Activated naive CD4-positive, alpha-beta T cell treated with anti-CD3 and anti-CD28 coated beads, Interleukin-2, amount 50 U/mL, for 16 hours (primary cell): ENCODE results near the gene UBE2G2.

Experiments used
- DNase-seq: peaks from one replicate; pipeline ENCODE4 v3.0.0-alpha.2; 2020

UBE2G2 gene

DNA sequence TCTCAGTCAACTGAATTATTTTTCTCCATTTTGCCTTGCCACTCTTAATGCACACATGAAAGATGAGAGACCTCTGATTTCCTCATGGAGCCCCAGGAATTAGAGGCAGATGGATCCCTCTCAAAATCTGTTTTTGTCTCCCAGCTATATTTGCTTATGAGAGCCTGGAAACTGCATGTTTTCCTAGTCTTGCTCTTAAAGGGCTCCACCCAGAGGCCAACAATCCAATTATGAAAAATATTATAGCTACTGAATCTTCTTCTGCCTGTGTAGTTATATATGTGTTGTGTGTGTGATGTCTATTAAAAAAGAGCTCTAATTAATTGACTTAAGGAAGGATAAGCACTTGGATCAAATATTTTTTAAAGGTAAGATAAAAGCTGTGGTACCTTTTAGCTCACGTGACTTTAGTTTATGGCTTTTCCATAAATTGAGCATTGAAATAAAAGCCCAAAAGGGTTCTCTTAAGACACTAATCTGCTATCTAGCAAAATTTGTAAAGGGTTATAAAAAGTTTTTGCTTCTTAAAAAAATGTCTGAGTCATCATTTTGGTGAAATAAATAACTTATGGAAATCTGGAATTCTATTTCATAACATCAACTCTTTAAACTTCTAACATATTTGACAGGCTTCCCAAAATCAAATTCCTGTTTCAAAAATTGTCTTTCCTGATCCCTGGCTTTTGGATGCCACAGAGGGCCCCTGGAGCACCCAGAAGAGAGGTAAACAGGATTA is 59.0 kb downstream of the UBE2G2 start:
- DNase-seq = no peak

DNA sequence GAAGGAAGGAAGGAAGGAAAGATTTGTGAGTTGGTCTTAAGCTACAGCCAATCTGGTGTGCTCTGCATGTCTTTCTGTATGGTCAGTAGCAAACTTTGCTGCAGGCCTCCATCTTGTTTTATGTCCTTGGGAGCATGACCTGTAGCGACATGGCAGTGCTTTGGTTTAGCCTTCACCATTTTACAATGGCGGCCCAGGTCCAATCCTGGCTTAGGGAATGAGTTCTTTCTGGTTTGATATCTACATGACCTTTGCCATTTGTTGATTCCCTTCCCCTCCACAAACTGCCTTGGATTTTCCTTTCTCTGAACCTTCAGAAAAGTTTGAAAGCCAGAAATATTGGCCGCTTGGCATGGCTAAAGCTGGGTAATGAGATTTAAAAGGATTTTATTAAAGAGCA is 59.7 kb downstream of the UBE2G2 start:
- no peak for DNase-seq

DNA sequence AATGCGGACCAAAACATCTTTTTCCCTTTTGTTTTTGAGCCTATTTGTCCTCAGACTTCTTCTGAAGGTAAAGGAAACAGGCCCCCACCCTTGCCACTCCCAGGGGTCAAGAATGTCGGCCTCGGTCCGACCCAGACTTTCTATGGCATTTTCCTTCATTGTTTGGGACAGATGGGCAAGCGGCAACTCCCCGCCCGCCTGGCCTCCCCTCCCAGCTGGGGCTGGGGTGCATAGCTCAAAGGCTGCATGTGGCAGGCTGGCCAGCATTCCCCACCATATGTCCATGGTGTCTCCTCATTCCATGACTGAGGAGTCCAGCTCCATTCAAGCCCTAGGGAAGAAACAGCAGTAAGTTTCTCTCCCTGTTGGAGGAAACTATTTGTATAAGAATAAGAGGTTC is 60.9 kb downstream of the UBE2G2 start:
- DNase-seq = no peak

DNA sequence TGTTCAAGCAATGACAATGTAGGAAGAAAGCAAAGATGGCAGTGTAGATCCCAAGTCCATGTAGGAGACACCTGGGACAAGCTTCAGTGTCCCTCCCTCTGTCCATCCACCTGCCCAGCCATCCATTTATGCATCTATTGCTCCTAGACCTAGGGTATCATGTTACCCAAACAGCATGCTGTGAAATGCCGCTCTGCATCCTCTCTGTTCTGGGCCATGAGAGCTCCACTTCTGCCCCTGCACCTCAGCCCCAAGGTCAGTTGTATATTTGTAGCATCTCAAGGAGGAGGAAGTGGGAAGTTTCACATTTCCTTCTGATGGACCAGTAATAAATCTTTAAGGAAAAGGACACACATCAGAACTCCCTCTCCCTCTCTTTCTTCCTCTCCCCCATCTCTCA is 62.3 kb downstream of the UBE2G2 start:
- DNase-seq = no peak

DNA sequence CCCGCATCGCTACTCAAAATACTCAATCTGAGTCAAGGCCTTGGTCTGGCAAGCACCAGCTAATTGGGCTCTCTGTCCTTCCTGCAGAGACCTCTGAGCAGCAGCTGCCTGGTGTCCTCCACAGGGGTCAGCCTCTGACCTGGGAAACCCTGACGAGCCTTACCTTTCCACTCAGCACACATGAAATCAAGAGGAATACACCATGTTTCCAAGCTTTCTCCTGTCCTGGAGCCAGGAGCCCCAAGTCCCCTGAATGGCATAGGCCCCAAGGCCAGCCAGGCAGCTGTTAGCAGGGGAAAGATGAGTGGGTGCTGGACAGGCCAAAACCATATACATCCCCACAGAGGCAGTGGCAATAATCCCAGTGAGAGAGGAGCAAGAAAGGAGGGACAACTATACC is 63.0 kb downstream of the UBE2G2 start:
- DNase-seq = no peak

DNA sequence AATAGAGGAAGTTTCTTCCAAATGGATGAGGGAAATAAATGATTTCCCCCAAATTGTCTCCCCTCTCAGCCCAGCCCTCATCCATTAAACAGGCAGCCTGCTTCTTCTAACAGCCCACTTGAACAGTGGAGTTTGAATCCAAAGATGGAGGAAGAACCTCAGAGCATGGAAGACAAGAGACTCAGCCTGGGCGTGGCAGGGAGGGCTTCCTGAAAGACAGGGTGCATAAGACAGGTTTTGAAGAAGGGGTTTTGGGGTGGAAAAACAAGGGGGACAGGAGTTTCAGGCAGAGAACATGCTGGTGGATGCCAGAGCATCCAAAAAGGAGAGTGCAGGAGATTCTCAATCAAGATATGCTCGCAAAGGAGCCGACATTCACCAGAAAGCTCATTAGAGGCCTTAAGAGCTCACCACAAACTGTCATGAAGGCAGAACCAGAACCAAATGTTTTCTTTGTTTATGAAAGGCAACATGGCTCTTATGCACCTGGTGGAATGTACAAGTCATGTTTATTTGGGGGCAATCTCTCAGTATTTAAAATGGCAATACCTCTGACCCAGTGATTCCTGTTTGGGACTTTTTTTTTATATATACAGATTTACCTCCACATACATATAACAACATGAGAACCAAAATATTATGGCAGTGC is 63.8 kb downstream of the UBE2G2 start:
- DNase-seq = no peak

DNA sequence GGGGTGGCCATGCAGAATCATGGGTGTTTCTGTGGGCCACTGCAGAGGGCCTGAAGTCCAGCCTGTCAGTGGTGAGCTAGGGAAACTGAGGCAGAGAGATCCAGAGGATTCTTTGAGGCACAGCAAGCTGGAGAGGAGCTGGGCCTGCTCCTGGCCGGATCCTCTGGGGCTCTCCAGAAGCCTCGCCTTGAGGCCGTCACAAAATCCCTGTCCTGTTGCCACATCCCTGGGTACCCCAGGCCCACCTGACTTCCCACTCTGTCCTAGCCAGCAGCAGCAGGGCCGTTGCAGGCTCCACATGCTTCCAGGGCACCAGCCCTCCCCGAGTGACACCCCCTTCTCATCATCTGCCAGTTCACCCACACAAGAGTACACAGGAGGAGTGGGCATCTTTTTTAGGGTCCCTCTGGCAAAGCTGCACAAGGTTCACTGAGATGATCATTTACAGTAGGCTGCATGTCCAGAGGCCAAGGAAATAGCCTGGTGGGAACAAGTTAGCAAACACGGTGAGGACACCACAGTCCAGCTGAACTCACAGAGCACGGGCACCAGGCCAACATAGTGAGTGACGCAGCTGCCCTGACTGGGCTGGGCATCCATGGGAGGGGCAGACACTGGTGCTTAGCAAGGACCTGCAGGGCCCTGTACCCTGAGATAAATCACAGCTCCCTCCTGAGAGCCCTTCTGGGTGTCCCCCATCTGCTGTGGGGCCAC is 65.2 kb downstream of the UBE2G2 start:
- DNase-seq = no peak

DNA sequence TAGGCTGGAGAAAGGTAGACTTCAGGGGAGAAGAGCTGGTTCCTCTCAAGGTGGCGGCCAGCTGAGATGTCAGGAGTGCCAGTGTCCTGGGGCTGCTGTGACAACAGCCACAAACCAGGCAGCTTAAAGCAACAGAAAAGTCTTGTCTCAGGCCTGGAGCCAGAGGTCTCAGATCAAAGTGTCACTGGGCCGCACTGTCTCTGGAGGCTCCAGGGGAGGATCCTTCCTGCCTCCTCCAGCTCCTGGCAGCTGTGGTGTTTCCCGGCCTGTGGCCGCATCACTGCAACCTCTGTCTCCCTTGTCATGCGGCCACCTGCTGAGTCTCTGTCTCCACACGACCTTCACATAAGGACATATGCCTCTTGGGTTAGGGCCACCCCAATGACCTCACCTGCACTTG is 65.8 kb downstream of the UBE2G2 start:
- DNase-seq = no peak

DNA sequence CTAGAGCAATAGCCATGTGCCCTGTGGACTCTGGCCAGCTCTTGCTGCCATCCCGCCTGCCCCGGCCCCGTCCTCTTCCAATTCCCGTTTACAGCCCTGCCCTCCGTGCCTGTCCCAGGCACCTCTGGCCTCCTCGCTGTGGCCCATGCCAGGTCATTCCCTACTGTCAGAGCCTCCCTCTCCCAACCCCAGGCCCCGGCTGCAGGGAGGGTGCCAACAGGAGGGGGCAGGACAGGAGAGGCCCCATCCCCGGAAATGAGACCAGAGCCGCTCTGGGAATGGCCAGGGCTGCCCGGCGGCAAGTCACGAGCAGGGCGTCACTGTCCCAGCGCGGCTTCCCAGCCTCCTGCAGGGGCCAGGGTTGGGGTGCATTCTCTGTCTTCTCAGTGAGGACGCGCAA is 66.8 kb downstream of the UBE2G2 start:
- DNase-seq = no peak

DNA sequence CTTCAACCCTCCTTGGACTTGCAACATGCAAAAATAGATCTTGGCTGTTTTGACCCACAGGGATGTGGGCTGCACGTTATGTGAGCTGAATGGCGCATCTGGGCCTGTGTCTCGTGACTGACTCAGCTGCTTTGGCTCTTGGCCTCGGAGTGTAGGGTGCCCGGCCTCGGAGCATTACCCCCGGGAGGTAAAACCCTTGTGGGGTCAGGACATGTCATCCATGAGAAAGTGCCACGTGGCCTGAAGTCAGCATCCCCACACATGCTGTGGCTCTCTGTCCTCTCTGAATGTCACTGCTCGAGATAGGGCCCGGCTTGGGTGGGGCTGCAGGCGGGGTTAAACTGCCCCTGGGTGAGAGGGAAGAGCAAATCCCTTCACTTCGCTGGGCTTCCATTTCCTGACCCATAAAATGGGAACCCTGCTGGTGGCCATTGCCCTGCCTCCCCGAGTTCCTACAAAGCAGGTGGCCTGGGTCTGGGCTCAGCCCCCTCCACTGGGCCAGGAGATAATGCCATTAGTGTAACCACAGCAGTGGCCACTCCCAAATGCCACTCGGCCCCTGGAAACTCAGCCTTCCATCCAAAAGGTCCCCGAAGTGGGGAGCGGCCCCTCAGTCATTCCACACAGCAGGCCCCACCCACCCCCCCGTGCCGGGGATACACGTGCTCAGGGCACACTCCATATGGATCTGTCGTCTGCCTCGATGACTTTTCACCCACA is 67.4 kb downstream of the UBE2G2 start:
- no peak for DNase-seq

DNA sequence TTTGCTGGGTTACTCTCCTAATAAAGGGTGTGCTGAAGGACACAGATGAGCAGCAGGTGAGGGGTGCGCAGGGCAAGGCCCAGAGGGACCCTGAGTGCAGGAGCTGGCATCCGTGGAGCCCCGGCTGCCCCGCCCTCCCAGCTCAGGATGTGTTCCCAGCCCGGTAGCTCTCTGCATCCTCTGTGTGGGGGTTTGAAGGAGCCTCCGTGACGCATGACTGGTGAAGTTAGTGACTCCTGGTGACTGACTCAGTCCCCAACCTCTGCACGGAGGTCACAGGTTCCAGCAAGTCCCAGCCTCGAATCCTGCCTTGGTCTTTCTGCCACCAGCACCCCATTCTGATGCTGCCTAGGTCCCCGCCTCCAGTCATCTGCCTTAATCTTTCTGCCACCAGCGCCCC is 68.7 kb downstream of the UBE2G2 start:
- DNase-seq = no peak

DNA sequence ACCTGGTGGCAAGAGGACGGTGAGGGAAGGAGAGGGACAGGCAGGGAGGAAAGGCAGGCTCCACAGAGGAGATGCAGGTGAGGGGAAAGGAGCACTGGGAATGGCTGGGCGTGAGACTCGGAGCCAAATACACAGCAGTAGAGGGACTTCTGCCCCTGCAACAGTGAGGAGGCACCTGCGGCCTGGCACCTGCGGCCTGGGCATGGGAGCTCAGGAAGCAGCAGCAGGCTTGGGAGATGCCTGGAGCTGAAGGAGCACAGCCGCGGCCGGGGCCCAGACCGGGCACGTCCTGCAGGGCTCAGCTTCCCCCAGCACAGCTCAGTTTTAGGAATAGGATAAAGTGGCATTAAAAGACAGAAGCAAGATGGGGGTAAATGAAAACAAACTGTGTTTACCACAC is 69.4 kb downstream of the UBE2G2 start:
- no peak for DNase-seq

DNA sequence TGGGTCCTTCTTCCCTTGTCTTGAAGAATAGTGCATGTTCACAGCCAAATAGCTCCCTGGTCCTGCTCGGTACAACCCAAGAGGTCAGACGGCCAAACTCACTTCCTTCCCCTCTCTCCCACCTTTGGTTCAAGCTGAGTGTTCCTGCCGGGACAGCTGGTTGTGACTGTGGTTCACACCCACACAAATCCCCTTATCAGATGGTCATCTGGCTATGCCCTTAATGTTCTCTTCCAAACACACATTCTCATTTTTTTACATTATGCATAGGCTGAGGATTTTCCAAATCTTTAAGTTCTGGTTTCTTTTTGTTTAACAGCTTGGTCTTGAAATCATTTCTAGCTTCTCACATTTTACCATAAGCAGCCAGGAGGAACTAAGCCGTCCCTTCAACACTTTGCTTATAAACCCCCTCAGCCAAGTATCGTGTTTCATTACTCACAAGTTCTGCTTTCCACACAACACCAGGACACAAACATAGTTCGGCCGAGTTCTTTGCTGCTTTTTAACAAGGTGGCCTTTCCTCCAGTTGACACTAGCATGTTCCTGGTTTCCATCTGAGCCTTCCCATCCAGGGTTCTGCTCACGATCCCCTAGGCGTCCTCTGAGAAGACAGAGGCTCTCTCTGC is 70.6 kb downstream of the UBE2G2 start:
- DNase-seq = no peak

DNA sequence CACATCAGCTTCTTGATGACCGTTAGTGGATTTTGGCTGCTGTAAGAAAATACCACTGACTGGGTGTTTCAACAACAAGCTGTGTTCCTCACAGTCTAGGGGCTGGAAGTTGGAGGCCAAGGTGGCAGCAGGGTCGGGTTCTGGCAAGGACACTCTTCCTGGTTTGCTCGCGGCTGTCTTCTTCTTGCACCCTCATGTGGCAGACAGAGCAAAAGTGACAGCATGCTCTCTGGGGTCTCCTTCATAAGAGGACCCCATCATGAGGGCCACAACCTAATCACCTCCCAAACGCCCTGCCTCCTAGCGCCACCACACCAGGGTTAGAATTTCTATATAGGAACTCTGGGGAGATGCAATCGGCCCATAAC is 71.6 kb downstream of the UBE2G2 start:
- DNase-seq = no peak

DNA sequence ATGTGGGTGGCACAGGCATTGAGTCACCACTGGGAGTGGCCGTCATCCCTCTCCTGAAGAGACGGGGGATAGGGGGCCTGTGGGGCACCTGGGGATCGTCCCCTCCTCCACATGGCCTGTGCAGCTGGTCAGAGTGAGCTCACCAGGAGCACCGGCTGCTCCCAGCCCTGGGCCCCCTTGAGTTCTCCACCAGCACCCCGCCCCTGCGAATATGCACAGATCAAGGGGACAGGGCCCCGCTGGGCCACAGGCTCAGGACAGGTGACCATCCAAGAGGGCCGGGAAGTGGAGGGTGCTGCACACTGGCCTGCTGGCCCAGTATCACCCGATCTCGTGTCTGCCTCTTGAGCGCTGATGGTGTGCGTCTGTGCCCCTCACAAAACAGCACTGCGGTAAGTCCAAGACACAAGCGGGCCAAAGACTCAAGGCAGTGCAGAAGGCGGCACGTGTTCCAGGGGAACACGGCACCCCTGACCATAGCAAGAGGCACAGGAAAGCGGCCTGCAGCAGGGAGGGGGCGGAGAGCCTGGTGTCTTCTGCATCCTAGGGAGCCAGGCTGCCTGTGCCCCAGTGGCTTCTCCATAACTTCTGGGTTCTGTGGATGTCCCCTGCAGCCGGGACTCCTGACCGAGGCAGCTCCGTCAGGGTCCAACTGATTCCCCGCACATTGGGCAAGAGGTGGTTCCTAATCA is 72.1 kb downstream of the UBE2G2 start:
- DNase-seq = no peak

DNA sequence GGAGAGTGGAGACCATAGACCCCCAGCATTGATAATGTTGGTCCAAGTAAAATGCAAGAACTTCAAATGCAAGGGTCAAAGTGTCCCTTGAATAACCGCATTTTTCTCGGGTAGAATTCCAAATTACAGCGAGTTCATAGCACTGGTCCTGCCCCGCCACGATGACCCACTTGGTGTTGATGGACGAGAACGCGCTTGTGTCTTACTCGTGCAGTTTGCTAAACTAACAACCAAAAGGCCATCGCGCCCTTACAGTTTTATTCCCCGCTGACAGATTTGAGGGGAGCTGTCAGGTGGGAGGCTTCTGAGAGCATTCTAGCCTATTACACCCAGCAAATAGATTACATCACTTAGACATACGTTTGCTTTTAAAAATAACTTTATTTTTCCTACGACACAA is 72.9 kb downstream of the UBE2G2 start:
- DNase-seq = no peak

DNA sequence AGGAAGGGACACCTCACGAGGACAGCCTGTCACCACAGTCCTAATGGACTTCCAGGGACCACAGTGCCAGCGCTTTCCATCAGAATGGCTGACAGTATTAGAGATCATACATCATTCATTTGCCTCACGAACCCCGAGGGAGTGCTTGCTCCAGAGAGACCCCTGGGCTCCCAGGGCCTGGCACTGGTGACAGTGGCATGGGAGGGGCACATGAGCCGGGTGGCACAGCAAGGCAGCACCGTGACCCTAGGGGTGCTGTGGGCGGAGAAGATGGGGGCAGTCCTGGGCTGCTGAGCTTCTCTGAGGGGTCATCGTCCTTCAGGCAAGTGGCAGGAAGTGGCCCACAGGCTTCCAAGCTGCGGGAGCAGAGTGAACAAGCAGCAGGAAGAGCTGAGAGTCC is 73.9 kb downstream of the UBE2G2 start:
- no peak for DNase-seq

DNA sequence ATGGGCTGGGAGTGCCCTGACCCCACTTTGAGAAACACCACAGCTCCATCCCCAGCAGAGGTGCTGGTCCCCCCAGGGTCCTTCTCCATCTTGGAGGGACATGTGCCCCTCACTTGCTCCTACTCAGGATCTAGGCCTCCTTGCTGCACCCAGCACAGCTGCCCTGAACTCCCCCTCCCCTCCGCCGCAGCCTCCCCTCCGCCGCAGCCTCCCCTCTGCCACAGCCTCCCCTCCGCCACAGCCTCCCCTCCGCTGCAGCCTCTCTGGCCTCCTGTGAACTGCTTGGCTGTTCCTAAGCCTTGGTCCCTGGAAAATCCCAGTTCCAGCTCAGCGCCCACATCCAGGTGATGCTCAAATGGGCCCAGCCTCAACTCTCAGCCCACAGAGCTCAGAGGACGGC is 74.3 kb downstream of the UBE2G2 start:
- DNase-seq = no peak

DNA sequence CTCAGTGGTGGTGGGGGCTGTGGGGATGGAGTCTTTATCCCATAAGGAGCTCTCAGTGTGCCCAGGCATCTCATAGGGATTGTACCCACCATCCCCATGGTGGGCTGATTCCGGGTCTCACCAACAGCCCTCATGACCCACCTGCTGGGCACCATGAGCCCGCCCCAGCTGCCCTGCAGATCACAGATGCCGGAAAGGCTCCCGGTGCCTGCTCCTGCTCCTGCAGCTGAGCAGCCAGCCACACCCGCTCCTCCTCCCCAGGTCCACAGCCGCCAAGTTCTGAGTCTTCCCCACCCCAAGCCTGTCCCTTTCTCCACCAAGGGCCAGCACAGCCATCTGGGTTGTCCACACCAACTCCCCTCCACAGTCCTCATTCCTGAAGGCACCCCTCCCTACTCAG is 74.8 kb downstream of the UBE2G2 start:
- no peak for DNase-seq

DNA sequence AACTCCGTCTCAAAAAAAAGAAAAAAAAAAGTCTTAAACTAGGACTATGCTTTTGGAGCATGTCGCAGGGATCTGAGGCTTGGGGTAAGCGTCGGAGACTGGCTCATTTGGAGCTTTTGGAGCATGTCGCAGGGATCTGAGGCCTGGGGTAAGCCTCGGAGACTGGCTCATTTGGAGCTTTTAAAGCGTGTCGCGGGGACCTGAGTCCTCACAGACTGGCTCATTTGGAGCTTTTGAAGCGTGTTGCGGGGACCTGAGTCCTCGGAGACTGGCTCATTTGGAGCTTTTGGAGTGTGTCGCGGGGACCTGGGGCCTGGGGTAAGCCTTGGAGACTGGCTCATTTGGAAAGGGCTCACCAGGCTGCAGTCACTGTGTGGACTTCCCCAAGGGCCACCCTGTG is 76.7 kb downstream of the UBE2G2 start:
- DNase-seq = no peak

DNA sequence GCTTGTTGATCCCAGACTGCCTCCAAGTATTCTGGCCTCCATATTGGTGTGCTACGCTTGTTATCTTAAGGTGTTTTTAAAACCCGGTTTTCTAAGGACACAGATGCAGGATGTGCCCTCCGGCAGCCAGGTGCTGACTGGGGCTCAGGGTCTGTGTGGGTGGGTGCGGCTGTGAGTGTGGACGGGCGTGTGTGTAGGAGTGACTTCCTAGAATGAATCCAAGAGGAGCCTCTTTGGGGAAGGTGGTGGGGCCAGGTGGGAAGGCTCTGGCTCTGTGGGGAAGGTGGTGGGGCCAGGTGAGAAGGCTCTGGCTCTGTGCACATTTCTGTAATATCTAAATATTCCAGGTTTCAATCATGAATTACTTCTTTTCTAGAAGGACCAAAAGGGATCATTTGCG is 77.4 kb downstream of the UBE2G2 start:
- DNase-seq = no peak
